Measurements from ENCODE around the gene CORO2A.
A peak's percentile ranks its signal among the peaks of the same experiment; 100 is the strongest.
"Not testable (repeated sequence)": the region's sequence is repeated elsewhere in the genome, so short reads cannot be mapped to it uniquely, and the experiment has no call there.

CORO2A gene

GRCh38 chr9:98080780-98081179 lies 111.7 kb downstream of the CORO2A start:
- no peak for DNase-seq

- DNase-seq = no peak
These were observed 112.1 kb downstream of the CORO2A start for GRCh38 chr9:98080326-98080725.

GRCh38 chr9:98078895-98079294 lies 113.5 kb downstream of the CORO2A start:
- no peak for DNase-seq

- not testable (repeated sequence) for DNase-seq
These were observed 115.9 kb downstream of the CORO2A start for GRCh38 chr9:98076514-98076890.

- DNase-seq = no peak
These were observed 117.1 kb downstream of the CORO2A start for GRCh38 chr9:98075332-98075805.

- DNase-seq = peak; percentile 47
These were observed 118.1 kb downstream of the CORO2A start for GRCh38 chr9:98074115-98074990.

GRCh38 chr9:98071737-98072136 lies 120.7 kb downstream of the CORO2A start:
- no peak for DNase-seq

All from RPMI8226 (cell line).